ENCODE measurements around the gene KIF25.

- TF ChIP-seq CTCF (IDR thresholded peaks at IDR 0.05; ENCODE audit: low read depth, low read length, missing input control) (no peak), JUND (IDR thresholded peaks at IDR 0.05) (no peak)
These were observed 46.5 kb downstream of the KIF25 start for GRCh38 chr6:168043848-168044415.
